HFF-Myc (cell line): ENCODE results near the gene ITPKB.

ENCODE experiments used
- DNase-seq: peaks from one replicate; pipeline ENCODE4 v3.0.0-alpha.2; 2011; ENCODE audit warnings: low read depth; ENCODE audit errors: extremely low read depth
- H3K4me3 ChIP-seq: replicated peaks from 2 replicates; pipeline ENCODE4 v1.5.1; 2011; ENCODE audit warnings: low read depth, mild to moderate bottlenecking, control low read depth, low read length
- TF ChIP-seq, protein P1 (sequence below): IDR thresholded peaks from 2 replicates; pipeline ENCODE4 v1.5.1; 2012; ENCODE audit warnings: mild to moderate bottlenecking, low read depth, low read length, control low read depth; ENCODE audit errors: missing control alignments

ITPKB gene

GRCh38 chr1:226627050-226627755 is 111.9 kb downstream of the ITPKB start:
- H3K4me3 ChIP-seq = no peak overlapping the region
- no peak for DNase-seq
- TF ChIP-seq, protein P1, sequence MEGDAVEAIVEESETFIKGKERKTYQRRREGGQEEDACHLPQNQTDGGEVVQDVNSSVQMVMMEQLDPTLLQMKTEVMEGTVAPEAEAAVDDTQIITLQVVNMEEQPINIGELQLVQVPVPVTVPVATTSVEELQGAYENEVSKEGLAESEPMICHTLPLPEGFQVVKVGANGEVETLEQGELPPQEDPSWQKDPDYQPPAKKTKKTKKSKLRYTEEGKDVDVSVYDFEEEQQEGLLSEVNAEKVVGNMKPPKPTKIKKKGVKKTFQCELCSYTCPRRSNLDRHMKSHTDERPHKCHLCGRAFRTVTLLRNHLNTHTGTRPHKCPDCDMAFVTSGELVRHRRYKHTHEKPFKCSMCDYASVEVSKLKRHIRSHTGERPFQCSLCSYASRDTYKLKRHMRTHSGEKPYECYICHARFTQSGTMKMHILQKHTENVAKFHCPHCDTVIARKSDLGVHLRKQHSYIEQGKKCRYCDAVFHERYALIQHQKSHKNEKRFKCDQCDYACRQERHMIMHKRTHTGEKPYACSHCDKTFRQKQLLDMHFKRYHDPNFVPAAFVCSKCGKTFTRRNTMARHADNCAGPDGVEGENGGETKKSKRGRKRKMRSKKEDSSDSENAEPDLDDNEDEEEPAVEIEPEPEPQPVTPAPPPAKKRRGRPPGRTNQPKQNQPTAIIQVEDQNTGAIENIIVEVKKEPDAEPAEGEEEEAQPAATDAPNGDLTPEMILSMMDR = no peak

DNA sequence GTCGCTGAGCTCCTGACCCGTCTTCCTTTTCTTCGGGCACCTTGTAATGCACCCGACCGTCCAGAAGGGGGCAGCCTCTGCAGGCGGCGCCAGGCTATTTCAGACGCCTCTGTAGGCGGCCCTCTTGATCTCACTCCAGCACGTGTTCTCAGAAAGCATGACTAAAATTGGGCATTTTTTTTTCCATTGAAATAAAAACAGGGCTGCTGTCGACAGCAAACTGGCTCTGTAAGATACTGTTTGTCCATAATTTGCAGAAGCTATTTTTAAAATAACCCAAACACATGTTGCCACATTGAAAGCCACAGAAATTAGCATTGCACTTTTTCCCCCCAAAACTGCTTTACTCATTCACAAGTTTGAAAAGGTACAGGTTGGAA is 112.5 kb downstream of the ITPKB start:
- H3K4me3 ChIP-seq = no peak overlapping the region
- TF ChIP-seq, protein P1 = peak; percentile 96
- peak; percentile 29 for DNase-seq

DNA sequence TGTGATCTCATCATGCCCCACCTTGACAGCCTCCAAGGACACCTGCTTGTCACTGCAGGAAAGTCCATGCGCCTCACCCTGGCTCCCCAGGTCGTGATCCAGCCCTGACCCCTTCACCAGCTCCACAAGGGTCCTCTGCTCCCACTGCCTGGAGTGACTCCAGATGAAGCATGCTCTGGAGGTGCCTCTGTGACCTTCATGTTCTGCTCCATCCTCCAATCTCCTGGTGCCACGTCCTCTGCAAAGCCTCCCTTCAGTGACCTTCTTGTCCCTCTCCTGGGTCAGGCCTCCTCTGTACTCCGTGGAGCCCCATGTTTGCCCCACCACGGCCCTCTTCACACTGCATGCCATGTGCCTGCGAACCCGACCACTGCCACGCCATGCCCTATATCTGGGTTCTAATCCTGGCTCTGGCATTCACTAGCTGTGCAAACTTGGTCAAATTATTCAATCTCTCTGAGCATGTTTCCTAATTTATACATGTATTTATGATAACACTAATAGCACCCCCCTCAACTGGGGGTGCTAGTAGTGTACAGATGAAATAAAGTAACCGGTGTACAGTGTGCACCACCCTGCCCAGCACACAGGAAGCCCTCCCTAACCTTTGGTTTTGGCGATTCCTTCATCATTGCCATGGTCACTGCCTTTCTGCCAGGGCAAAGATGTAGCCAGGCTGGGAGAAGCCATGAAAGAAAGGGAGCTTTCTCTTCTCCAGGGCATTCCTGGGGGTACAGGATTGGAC is 113.1 kb downstream of the ITPKB start:
- no peak for DNase-seq
- TF ChIP-seq, protein P1 = no peak
- no peak overlapping the region for H3K4me3 ChIP-seq

- no peak overlapping the region for H3K4me3 ChIP-seq
- TF ChIP-seq, protein P1 = no peak
- DNase-seq = no peak
Measured at GRCh38 chr1:226625326-226625725, 113.8 kb downstream of the ITPKB start.

DNA sequence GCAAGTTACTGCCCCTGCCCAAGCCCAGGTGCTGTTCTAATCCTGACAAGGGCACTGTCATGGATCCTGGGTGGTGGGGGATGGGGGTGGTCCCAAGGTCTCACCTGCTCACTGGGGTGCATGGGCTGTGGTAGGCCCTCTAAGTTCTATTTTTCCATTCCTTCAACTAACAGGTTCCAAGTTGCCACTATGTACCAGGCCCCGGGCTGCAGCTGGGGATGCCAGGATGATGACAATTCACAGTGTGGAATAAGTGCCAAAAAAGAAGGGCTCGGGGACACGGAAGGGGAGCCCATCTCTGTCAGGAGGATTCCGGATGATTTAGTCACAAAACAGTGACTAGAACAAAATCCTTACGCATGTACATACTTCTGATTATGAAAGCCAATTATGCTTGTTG is 114.6 kb downstream of the ITPKB start:
- no peak for DNase-seq
- H3K4me3 ChIP-seq = no peak overlapping the region
- TF ChIP-seq, protein P1 = no peak

DNA sequence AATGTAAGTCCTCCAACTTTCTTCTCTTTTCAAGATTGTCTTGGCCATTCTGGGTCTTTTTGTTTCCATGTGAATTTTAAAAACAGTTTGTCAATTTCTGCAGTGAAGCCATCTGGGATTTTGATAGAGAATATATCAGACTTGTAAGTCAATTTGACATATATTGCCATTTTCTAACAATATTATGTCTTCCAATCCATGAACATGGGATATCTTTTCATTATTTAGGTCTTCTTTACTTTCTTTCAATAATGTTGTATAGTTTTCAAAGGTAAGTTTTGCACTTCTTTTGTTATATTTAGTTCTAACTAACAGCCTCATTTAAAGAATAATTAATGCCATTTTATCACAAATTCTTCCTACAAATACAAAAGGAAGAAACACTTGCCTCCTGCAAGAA is 117.1 kb downstream of the ITPKB start:
- no peak for DNase-seq
- no peak overlapping the region for H3K4me3 ChIP-seq
- TF ChIP-seq, protein P1 = no peak

DNA sequence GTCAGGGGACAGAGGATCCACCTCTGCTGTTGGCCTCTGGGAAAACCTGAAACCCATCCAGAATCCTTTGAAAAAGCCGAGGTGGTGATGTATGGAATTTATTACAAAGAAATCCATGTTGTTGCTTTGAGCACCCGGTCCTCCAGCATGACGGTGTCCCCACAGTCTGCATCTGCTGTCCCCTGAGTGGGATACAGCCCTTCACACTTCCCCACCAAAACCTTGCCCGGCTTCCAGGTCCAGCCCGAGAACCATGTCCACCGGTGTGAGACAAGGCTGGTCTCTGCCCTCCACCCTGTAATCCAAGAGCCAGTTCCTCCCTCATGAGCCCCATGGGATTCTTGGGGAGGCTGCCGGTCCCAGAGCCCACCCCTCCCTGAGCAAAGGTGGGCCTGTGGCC is 120.1 kb downstream of the ITPKB start:
- no peak overlapping the region for H3K4me3 ChIP-seq
- no peak for DNase-seq
- TF ChIP-seq, protein P1 = no peak
